ENCODE measurements around the gene CNGA3.

CNGA3 gene

GRCh38 chr2:98445177-98445682, 99.0 kb downstream of the CNGA3 start:
- peak; percentile 43 for DNase-seq

- peak; percentile 35 for DNase-seq
Measured at GRCh38 chr2:98445683-98446581, 99.7 kb downstream of the CNGA3 start.

GRCh38 chr2:98446850-98447249, 100.6 kb downstream of the CNGA3 start:
- no peak for DNase-seq

Data from hematopoietic multipotent progenitor cell treated with erythropoietin and hydrocortisone succinate and interleukin-3 and kit ligand, for 4 days (in vitro differentiated cells).